Hepatocyte (in vitro differentiated cells): Measurements from ENCODE around the gene KDM4E.

ENCODE experiments used
- EZH2 ChIP-seq: fragments of 200-600 bp; sonication (generic); IDR thresholded peaks from 2 replicates; pipeline ENCODE4 v1.6.1; 2016; ENCODE audit warnings: antibody characterized with exemption, mild to moderate bottlenecking, borderline replicate concordance
- EZH2phosphoT487 ChIP-seq: fragments of 200-600 bp; sonication (generic); IDR thresholded peaks from one replicate; pipeline ENCODE4 v1.6.1; 2018; ENCODE audit warnings: antibody characterized with exemption, mild to moderate bottlenecking, low read depth, moderate library complexity; ENCODE audit not compliant: unreplicated experiment, severe bottlenecking
- TF ChIP-seq, protein P1 (sequence below): fragments of 200-600 bp; sonication (generic); IDR thresholded peaks from 2 replicates; pipeline ENCODE4 v1.5.1; 2016; ENCODE audit warnings: antibody characterized with exemption, mild to moderate bottlenecking; ENCODE audit not compliant: poor library complexity

DNA sequence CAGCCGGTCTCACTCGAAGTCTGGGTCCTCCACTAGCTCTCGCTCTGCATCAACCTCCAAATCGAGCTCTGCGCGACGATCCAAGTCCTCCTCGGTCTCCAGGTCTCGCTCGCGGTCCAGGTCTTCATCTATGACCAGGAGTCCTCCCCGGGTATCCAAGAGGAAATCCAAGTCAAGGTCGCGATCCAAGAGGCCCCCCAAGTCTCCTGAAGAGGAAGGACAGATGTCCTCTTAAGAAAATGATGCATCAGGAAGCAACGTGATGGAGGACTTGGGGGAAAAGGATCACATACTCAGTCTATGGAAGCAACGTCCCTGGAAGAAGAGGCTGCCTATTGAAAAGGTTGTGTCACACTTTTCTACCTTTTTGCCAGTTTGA lies 42.8 kb downstream of the KDM4E start:
- TF ChIP-seq, protein P1, sequence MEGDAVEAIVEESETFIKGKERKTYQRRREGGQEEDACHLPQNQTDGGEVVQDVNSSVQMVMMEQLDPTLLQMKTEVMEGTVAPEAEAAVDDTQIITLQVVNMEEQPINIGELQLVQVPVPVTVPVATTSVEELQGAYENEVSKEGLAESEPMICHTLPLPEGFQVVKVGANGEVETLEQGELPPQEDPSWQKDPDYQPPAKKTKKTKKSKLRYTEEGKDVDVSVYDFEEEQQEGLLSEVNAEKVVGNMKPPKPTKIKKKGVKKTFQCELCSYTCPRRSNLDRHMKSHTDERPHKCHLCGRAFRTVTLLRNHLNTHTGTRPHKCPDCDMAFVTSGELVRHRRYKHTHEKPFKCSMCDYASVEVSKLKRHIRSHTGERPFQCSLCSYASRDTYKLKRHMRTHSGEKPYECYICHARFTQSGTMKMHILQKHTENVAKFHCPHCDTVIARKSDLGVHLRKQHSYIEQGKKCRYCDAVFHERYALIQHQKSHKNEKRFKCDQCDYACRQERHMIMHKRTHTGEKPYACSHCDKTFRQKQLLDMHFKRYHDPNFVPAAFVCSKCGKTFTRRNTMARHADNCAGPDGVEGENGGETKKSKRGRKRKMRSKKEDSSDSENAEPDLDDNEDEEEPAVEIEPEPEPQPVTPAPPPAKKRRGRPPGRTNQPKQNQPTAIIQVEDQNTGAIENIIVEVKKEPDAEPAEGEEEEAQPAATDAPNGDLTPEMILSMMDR: no peak
- no peak for TF ChIP-seq EZH2
- TF ChIP-seq EZH2phosphoT487: no peak
